Osteocyte (in vitro differentiated cells): Measurements from ENCODE around the gene LRRC10B. TPM values are rescaled to one million over a fixed set of nuclear protein-coding genes. Genes with fewer than 3 reads are reported as not detected.

Experiments
- DNase-seq: peaks from one replicate; pipeline ENCODE4 v3.0.0; 2021; ENCODE audit warnings: mixed read lengths; ENCODE audit not compliant: unreplicated experiment; ENCODE audit errors: extremely low spot score
- H3K27ac Mint-ChIP-seq: one replicate; pipeline ENCODE4 v1.8.0; 2021; ENCODE audit warnings: mild to moderate bottlenecking, mixed read lengths; ENCODE audit not compliant: unreplicated experiment
- H3K27me3 Mint-ChIP-seq: one replicate; pipeline ENCODE4 v1.8.0; 2021; ENCODE audit warnings: mixed read lengths; ENCODE audit not compliant: unreplicated experiment
- H3K36me3 Mint-ChIP-seq: one replicate; pipeline ENCODE4 v1.8.0; 2021; ENCODE audit warnings: mixed read lengths; ENCODE audit not compliant: unreplicated experiment
- H3K4me1 Mint-ChIP-seq: one replicate; pipeline ENCODE4 v1.8.0; 2021; ENCODE audit warnings: mixed read lengths; ENCODE audit not compliant: unreplicated experiment
- H3K4me3 Mint-ChIP-seq: one replicate; pipeline ENCODE4 v1.8.0; 2021; ENCODE audit warnings: mild to moderate bottlenecking, moderate library complexity, mixed read lengths; ENCODE audit not compliant: unreplicated experiment
- H3K9me3 Mint-ChIP-seq: one replicate; pipeline ENCODE4 v1.8.0; 2021; ENCODE audit warnings: mixed read lengths; ENCODE audit not compliant: unreplicated experiment
- CTCF ChIP-seq: fragments of 200-600 bp; sonication (generic); IDR thresholded peaks from 2 replicates; pipeline ENCODE4 v1.5.0; 2021; ENCODE audit warnings: antibody characterized with exemption, mild to moderate bottlenecking, moderate library complexity
- total RNA-seq: library from RNA; stranded (reverse); gene quantifications from 2 replicates; pipeline ENCODE4 v1.2.1, GENCODE V29; 2021

LRRC10B gene
- total RNA-seq, 1 donor from 2014 or later = not detected

GRCh38 chr11:61524963-61525587, 16.5 kb downstream of the LRRC10B start:
- no peak overlapping the region for H3K27ac Mint-ChIP-seq
- H3K9me3 Mint-ChIP-seq = no peaks in the 10 kb centered on the region
- no peaks in the 10 kb centered on the region for H3K36me3 Mint-ChIP-seq
- H3K4me3 Mint-ChIP-seq = no peak overlapping the region
- TF ChIP-seq CTCF = no peak
- no peaks in the 10 kb centered on the region for H3K4me1 Mint-ChIP-seq
- peaks cover 53% of the 10 kb centered on the region for H3K27me3 Mint-ChIP-seq
- DNase-seq = no peak

GRCh38 chr11:61526229-61526628, 17.7 kb downstream of the LRRC10B start:
- no peak for DNase-seq
- no peak overlapping the region for H3K4me3 Mint-ChIP-seq
- H3K27ac Mint-ChIP-seq = no peak overlapping the region
- no peaks in the 10 kb centered on the region for H3K36me3 Mint-ChIP-seq
- peaks cover 55% of the 10 kb centered on the region for H3K27me3 Mint-ChIP-seq
- H3K4me1 Mint-ChIP-seq = no peaks in the 10 kb centered on the region
- TF ChIP-seq CTCF = no peak
- no peaks in the 10 kb centered on the region for H3K9me3 Mint-ChIP-seq

GRCh38 chr11:61526956-61527731, 18.6 kb downstream of the LRRC10B start:
- H3K4me1 Mint-ChIP-seq = no peaks in the 10 kb centered on the region
- no peak for TF ChIP-seq CTCF
- H3K9me3 Mint-ChIP-seq = no peaks in the 10 kb centered on the region
- H3K4me3 Mint-ChIP-seq = no peak overlapping the region
- no peak overlapping the region for H3K27ac Mint-ChIP-seq
- H3K27me3 Mint-ChIP-seq = peaks cover 53% of the 10 kb centered on the region
- no peak for DNase-seq
- H3K36me3 Mint-ChIP-seq = no peaks in the 10 kb centered on the region

DNA sequence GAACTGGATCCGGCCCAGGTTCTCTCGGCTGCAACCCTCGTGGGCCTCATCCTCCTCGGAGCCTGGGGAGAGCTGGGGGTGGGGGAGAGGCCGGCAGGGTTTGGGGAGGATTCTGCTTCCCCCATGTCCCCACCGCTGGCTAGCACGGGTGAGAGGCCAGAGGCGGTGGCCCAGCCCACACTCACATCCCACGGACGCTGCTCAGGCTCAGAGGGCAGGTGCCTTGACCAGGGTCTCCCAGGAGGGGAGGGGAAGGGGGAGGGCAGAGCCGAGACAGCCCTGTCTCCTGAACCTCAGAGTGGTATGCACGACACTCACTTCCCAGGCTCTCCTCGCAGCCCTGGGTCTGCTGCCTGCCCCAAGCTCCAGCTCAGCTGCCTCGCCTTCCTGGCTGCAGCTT, 19.6 kb downstream of the LRRC10B start:
- H3K4me3 Mint-ChIP-seq = no peak overlapping the region
- peaks cover 50% of the 10 kb centered on the region for H3K27me3 Mint-ChIP-seq
- H3K27ac Mint-ChIP-seq = no peak overlapping the region
- H3K9me3 Mint-ChIP-seq = no peaks in the 10 kb centered on the region
- no peaks in the 10 kb centered on the region for H3K36me3 Mint-ChIP-seq
- DNase-seq = no peak
- H3K4me1 Mint-ChIP-seq = no peaks in the 10 kb centered on the region
- TF ChIP-seq CTCF = no peak

GRCh38 chr11:61529537-61530225, 21.1 kb downstream of the LRRC10B start:
- H3K9me3 Mint-ChIP-seq = no peaks in the 10 kb centered on the region
- DNase-seq = no peak

More at GRCh38 chr11:61529537-61530225, 21.1 kb downstream of the LRRC10B start:
- H3K4me1 Mint-ChIP-seq = no peaks in the 10 kb centered on the region
- no peak overlapping the region for H3K4me3 Mint-ChIP-seq
- H3K27ac Mint-ChIP-seq = no peak overlapping the region
- no peak for TF ChIP-seq CTCF
- no peaks in the 10 kb centered on the region for H3K36me3 Mint-ChIP-seq
- peaks cover 51% of the 10 kb centered on the region for H3K27me3 Mint-ChIP-seq
